Measurements from ENCODE around the gene RCCD1. TPM values are rescaled to one million over a fixed set of nuclear protein-coding genes. Genes with fewer than 3 reads are reported as not detected.

The RCCD1 gene
- total and polyA plus RNA-seq, 4 donors = 4.4 to 11.5 (median 6.7) TPM

DNA sequence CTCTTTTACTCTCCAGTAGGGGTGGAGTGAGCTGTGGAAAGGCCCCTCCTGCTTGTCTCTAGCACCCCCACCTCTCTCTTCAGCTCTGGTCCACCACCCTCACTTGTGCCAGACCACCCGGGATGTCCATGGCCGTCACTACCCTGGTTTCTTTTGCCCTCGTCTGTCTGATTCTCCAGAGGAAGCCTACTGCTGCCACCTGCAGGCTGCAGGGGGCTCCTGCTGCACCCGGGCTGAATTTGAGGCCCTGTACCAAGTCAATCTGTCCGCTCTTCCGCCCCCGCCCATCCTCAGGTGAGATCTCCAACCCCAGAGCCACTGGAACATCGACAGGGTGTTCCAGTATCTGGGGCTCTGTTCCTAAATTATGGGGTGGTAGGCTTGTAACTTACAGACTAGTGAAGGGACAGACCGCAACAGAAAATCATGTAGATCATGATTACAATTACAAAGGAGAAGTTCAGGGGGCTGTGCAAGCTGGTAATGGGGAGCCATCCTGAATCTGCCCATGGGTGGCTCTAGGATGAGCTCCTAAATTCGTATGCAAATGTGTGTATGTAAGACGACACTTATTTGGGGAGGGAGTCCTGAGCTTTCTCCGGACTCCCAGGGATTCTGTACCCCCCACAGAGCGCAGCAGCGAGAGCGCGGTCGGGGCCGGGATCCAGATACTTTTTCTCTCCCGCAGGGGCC, 20.3 kb upstream of the RCCD1 start:
- peaks cover 2 to 16% (median 8%) of the 10 kb centered on the region in 4 donors for H3K36me3 ChIP-seq (ENCODE audit: control insufficient read depth in 4 of 4, insufficient read depth in 4 of 4, low read length in 4 of 4)
- peaks cover 0 to 2% (median 0%) of the 10 kb centered on the region in 4 donors for H3K9me3 ChIP-seq (ENCODE audit: control insufficient read depth in 4 of 4, insufficient read depth in 3 of 4, low read length in 3 of 4)
- peak overlapping the region; percentile 71 for H3K4me3 ChIP-seq
- WGBS, 2 donors = 2 to 3% methylated on average over 18 to 19 of the region's 19 CpGs
- H3K27me3 ChIP-seq (ENCODE audit: control insufficient read depth in 3 of 3, insufficient read depth in 3 of 3, low read length in 2 of 3) = no peaks in the 10 kb centered on the region
- peaks cover 0 to 30% (median 14%) of the 10 kb centered on the region in 5 donors for H3K4me1 ChIP-seq (ENCODE audit: control insufficient read depth in 5 of 5, insufficient read depth in 5 of 5, low read length in 5 of 5)
- TF ChIP-seq, protein P1, sequence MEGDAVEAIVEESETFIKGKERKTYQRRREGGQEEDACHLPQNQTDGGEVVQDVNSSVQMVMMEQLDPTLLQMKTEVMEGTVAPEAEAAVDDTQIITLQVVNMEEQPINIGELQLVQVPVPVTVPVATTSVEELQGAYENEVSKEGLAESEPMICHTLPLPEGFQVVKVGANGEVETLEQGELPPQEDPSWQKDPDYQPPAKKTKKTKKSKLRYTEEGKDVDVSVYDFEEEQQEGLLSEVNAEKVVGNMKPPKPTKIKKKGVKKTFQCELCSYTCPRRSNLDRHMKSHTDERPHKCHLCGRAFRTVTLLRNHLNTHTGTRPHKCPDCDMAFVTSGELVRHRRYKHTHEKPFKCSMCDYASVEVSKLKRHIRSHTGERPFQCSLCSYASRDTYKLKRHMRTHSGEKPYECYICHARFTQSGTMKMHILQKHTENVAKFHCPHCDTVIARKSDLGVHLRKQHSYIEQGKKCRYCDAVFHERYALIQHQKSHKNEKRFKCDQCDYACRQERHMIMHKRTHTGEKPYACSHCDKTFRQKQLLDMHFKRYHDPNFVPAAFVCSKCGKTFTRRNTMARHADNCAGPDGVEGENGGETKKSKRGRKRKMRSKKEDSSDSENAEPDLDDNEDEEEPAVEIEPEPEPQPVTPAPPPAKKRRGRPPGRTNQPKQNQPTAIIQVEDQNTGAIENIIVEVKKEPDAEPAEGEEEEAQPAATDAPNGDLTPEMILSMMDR (IDR thresholded peaks at IDR 0.05; ENCODE audit: control extremely low read depth, extremely low read depth) = peak; percentile 81
- peak; percentile 86 to 88 (median 86) for DNase-seq
- H3K9ac ChIP-seq (ENCODE audit: insufficient read depth in 1 of 2, low read length in 2 of 2) = peak overlapping the region in 1 of 2 donors; percentile 34
- peak overlapping the region; percentile 60 to 73 for H3K27ac ChIP-seq (ENCODE audit: low read depth in 1 of 2, low read length in 1 of 2)
- ATAC-seq (ENCODE audit: insufficient read depth, low FRiP score) = no peak

DNA sequence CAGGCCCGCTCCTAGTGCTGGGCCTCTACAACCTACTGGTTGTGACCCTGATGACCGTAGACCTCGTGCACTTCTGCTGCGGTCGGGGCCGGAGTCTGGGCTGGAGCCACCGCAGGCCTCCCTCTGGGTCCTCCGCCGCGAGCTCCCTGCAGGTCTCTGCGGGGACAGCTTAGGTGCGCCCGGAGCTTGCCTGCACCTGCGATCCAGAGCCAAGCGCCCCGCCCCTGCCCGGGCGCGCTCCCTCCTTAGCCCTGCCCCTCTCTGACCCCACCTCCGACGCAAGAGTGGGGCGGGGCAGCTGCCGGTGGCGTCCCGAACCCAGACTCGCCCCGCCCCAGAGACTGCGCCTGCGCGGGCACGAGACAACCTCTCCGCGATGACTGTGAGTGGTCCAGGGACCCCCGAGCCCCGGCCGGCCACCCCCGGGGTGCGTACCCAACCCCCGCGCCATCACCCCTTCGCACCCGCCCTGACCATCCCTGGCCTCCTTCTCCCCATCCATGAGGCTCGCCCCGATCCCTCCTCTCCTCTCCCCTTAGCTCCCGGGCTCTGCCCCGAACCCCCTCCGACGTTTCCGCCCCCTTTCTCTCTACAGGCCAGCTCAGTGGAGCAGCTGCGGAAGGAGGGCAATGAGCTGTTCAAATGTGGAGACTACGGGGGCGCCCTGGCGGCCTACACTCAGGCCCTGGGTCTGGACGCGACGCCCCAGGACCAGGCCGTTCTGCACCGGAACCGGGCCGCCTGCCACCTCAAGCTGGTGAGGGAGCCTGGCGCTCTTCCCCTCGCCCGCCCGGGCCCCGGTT, 19.5 kb upstream of the RCCD1 start, which contains the start of gene UNC45A:
Gene UNC45A, plus strand, starts transcription at position 337 of the 803 bp plus-strand sequence. Its CDS starts 40 bp downstream, at position 377.
- TF ChIP-seq, protein P1 (IDR thresholded peaks at IDR 0.05; ENCODE audit: control extremely low read depth, extremely low read depth) = no peak
- Histone ChIP-seq H3K27ac (ENCODE audit: low read depth in 1 of 2, low read length in 1 of 2) (peak within 1 kb of the TSS; percentile 60 to 73), H3K9ac (ENCODE audit: insufficient read depth in 1 of 2, low read length in 2 of 2) (peak within 1 kb of the TSS; percentile 37 to 51), H3K4me1 (ENCODE audit: control insufficient read depth in 5 of 5, insufficient read depth in 5 of 5, low read length in 5 of 5) (peaks cover 0 to 30% (median 14%) of the 10 kb centered on the region in 5 donors), H3K9me3 (ENCODE audit: control insufficient read depth in 4 of 4, insufficient read depth in 3 of 4, low read length in 3 of 4) (peaks cover 0 to 2% (median 0%) of the 10 kb centered on the region in 4 donors), H3K27me3 (ENCODE audit: control insufficient read depth in 3 of 3, insufficient read depth in 3 of 3, low read length in 2 of 3) (no peaks in the 10 kb centered on the region), H3K36me3 (ENCODE audit: control insufficient read depth in 4 of 4, insufficient read depth in 4 of 4, low read length in 4 of 4) (peaks cover 9 to 23% (median 15%) of the 10 kb centered on the region in 4 donors), H3K4me3 (peak within 1 kb of the TSS; percentile 71)
- DNase-seq = peak; percentile 92
- peak; percentile 86 for ATAC-seq (ENCODE audit: insufficient read depth, low FRiP score)
- WGBS, 2 donors = 0 to 1% methylated on average over 54 to 65 of the region's 65 CpGs

DNA sequence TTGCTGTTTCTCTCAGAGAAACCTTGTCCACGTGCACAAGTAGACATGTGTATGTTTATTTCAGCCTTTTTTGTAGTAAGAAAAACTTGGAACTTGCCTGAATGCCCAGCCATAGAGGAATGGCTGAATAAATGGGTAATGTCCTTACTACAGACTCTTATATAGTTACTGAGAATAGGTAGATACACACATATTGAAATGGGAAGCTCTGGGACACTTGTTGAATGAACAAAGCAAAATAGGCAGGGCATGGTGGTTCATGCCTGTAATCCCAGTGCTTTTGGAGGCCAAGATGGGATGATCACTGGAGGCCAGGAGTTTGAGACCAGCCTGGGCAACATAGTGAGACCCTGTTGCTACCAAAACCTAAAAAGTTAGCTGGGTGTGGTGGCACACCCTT, 17.9 kb upstream of the RCCD1 start:
- DNase-seq = no peak
- no peak overlapping the region for H3K4me3 ChIP-seq
- WGBS, 2 donors = 91 to 93% methylated on average over 1 of the region's 1 CpG

More for the DNA sequence above, 17.9 kb upstream of the RCCD1 start:
- ATAC-seq (ENCODE audit: insufficient read depth, low FRiP score) = no peak
- Histone ChIP-seq H3K27me3 (ENCODE audit: control insufficient read depth in 3 of 3, insufficient read depth in 3 of 3, low read length in 2 of 3) (no peaks in the 10 kb centered on the region), H3K36me3 (ENCODE audit: control insufficient read depth in 4 of 4, insufficient read depth in 4 of 4, low read length in 4 of 4) (peaks cover 12 to 32% (median 25%) of the 10 kb centered on the region in 4 donors), H3K4me1 (ENCODE audit: control insufficient read depth in 5 of 5, insufficient read depth in 5 of 5, low read length in 5 of 5) (peaks cover 0 to 26% (median 9%) of the 10 kb centered on the region in 5 donors), H3K9ac (ENCODE audit: insufficient read depth in 1 of 2, low read length in 2 of 2) (peak overlapping the region in 1 of 2 donors; percentile 20), H3K27ac (ENCODE audit: low read depth in 1 of 2, low read length in 1 of 2) (no peak overlapping the region), H3K9me3 (ENCODE audit: control insufficient read depth in 4 of 4, insufficient read depth in 3 of 4, low read length in 3 of 4) (peaks cover 0 to 2% (median 0%) of the 10 kb centered on the region in 4 donors)
- TF ChIP-seq, protein P1 (IDR thresholded peaks at IDR 0.05; ENCODE audit: control extremely low read depth, extremely low read depth) = no peak

Measured in lung (tissue), 12 donors.